K562 (cell line): ENCODE results near the gene DAD1. TPM values are rescaled to one million over a fixed set of nuclear protein-coding genes. Genes with fewer than 3 reads are reported as not detected.
A peak's percentile ranks its signal among the peaks of the same experiment; 100 is the strongest.

ENCODE experiments used
- ATAC-seq: fragments of 200-7000 bp; cut with Tn5 transposase; 3 replicates; pipeline ENCODE4 v1.9.1; 2020; ENCODE audit warnings: moderate library complexity
- BruUV-seq: library from RNA; stranded (reverse); fragments of 400-500 nt; replicated peaks from 2 replicates; lab custom pipeline; 2021; lab: Mats Ljungman, UMichigan
- CTCF ChIA-PET: fragments of 300-600 bp; formaldehyde crosslinking; extraction: SDS; loops from one replicate; lab custom pipeline; 2021; ENCODE audit warnings: low intra/inter-chr PET ratio; lab: Yijun Ruan, JAX
- POLR2A ChIA-PET: fragments of 300-600, 350-650 bp; sonication (Branson Sonifier 250); formaldehyde crosslinking; extraction: SDS; loops from one replicate; lab custom pipeline; 2021; ENCODE audit warnings: antibody characterized with exemption, inconsistent platforms; lab: Yijun Ruan, JAX
- DNase-seq, 4 experiments: peaks; one replicate each; pipeline versions ENCODE4 v3.0.0 to v3.0.0-alpha.2; 2011 to 2018; ENCODE audit warnings: low spot score in 3 of 4, mixed read lengths in 3 of 4; ENCODE audit errors: extremely low read depth in 1 of 4
- FAIRE-seq: peaks from 2 replicates; lab custom pipeline; 2011; peaks lifted over from hg19 to GRCh38; lab: Jason Lieb, UNC
- H2AFZ ChIP-seq: 2 replicates; pipeline ENCODE4 v1.6.0; 2011; ENCODE audit warnings: low read depth, low read length, control low read depth, inconsistent platforms
- H3K27ac ChIP-seq: fragments of 200-600 bp; 3 replicates; pipeline ENCODE4 v1.8.0; 2011; ENCODE audit warnings: low read depth, mild to moderate bottlenecking, control low read depth, inconsistent platforms, low read length, moderate library complexity, mixed read lengths; ENCODE audit errors: extremely low read depth
- H3K27me3 ChIP-seq, 2 experiments: fragments of 300-600 bp in 1 of 2; 2 replicates in 1 of 2; 3 replicates in 1 of 2; pipeline versions ENCODE4 v1.6.0 to v1.8.0; 2011; ENCODE audit warnings: inconsistent platforms in 2 of 2, low read length in 2 of 2, mild to moderate bottlenecking in 1 of 2, mixed read lengths in 1 of 2, moderate library complexity in 1 of 2; ENCODE audit not compliant: control insufficient read depth in 2 of 2, insufficient read depth in 2 of 2
- H3K36me3 ChIP-seq: fragments of 300-600 bp; 3 replicates; pipeline ENCODE4 v1.8.0; 2011; ENCODE audit warnings: mild to moderate bottlenecking, low read length, inconsistent platforms; ENCODE audit not compliant: control insufficient read depth, insufficient read depth
- H3K4me1 ChIP-seq, 2 experiments: fragments of 200-600 bp in 1 of 2; replicated peaks in 1 of 2; 2 replicates in 1 of 2; 3 replicates in 1 of 2; pipeline versions ENCODE4 v1.5.1 to v1.8.0; 2011; ENCODE audit warnings: inconsistent platforms in 2 of 2, low read length in 2 of 2, mild to moderate bottlenecking in 1 of 2, mixed read lengths in 1 of 2, moderate library complexity in 1 of 2; ENCODE audit not compliant: control insufficient read depth in 2 of 2, insufficient read depth in 2 of 2
- H3K4me2 ChIP-seq: 2 replicates; pipeline ENCODE4 v1.6.1; 2011; ENCODE audit warnings: low read length, control low read depth, inconsistent platforms, mixed read lengths; ENCODE audit not compliant: insufficient read depth
- H3K4me3 ChIP-seq: fragments of 200-600 bp; sonication (generic), shearing (Covaris generic); 2 replicates; pipeline ENCODE4 v1.5.1; 2016; ENCODE audit warnings: control low read depth, inconsistent platforms
- H3K79me2 ChIP-seq: fragments of 200-600 bp; 3 replicates; pipeline ENCODE4 v1.8.0; 2011; ENCODE audit warnings: low read length, inconsistent platforms; ENCODE audit not compliant: control insufficient read depth, insufficient read depth
- H3K9ac ChIP-seq, 2 experiments: 2 replicates each; pipeline versions ENCODE4 v1.6.0 to v1.6.1; 2011; ENCODE audit warnings: low read depth in 2 of 2, low read length in 2 of 2, control low read depth in 1 of 2, inconsistent platforms in 1 of 2, mild to moderate bottlenecking in 1 of 2, mixed read lengths in 1 of 2; ENCODE audit not compliant: insufficient read depth in 1 of 2
- H3K9me1 ChIP-seq: one replicate; pipeline ENCODE4 v1.6.0; 2011; ENCODE audit warnings: inconsistent platforms, mild to moderate bottlenecking, low read length, moderate library complexity; ENCODE audit not compliant: control insufficient read depth, insufficient read depth
- H3K9me3 ChIP-seq: replicated peaks from 2 replicates; pipeline ENCODE4 v1.5.1; 2011; ENCODE audit warnings: low read depth, low read length, inconsistent platforms; ENCODE audit not compliant: control insufficient read depth, insufficient read depth
- H4K20me1 ChIP-seq: replicated peaks from 2 replicates; pipeline ENCODE4 v1.6.1; 2011; ENCODE audit warnings: low read length, inconsistent platforms, mixed read lengths; ENCODE audit not compliant: control insufficient read depth, insufficient read depth
- ATF3 ChIP-seq, 2 experiments: fragments of 450-650 bp in 1 of 2; sonication (generic) in 1 of 2; formaldehyde crosslinking in 1 of 2; IDR thresholded peaks in 1 of 2; conservative IDR thresholded peaks in 1 of 2; 2 replicates each; pipeline versions ENCODE4 v1.6.1 to v1.8.1; 2016 to 2023; ENCODE audit warnings: mild to moderate bottlenecking in 2 of 2, moderate library complexity in 2 of 2, inconsistent platforms in 1 of 2, missing genetic modification reagents in 1 of 2
- ATF4 ChIP-seq: fragments of 450-650 bp; formaldehyde crosslinking; IDR thresholded peaks from 2 replicates; pipeline ENCODE4 v1.4.0; 2022; ENCODE audit warnings: mild to moderate bottlenecking, moderate library complexity
- CEBPG ChIP-seq, 3 experiments: fragments of 200-800 bp in 1 of 3; sonication (Bioruptor generic) in 1 of 3; sonication (generic) in 1 of 3; formaldehyde crosslinking in 1 of 3; IDR thresholded peaks in 2 of 3; conservative IDR thresholded peaks in 1 of 3; 2 replicates each; pipeline versions ENCODE4 v1.6.1 to v1.8.0; 2016 to 2022; ENCODE audit warnings: missing compliant biosample characterization in 2 of 3, missing genetic modification characterization in 2 of 3, mild to moderate bottlenecking in 1 of 3, missing genetic modification reagents in 1 of 3
- CSDE1 ChIP-seq, 2 experiments: fragments of 450-650 bp; IDR thresholded peaks; 2 replicates each; pipeline ENCODE4 v1.6.1; 2016; ENCODE audit warnings: mild to moderate bottlenecking in 1 of 2
- EHMT2 ChIP-seq: fragments of 450-650 bp; IDR thresholded peaks from 2 replicates; pipeline ENCODE4 v1.6.1; 2018; ENCODE audit warnings: antibody characterized with exemption
- ERF ChIP-seq: fragments of 450-650 bp; formaldehyde crosslinking; IDR thresholded peaks from 2 replicates; pipeline ENCODE4 v1.4.0; 2020; ENCODE audit warnings: mild to moderate bottlenecking, mixed read lengths
- FOXA3 ChIP-seq, 2 experiments: fragments of 450-650 bp in 1 of 2; sonication (generic) in 1 of 2; formaldehyde crosslinking; IDR thresholded peaks in 1 of 2; conservative IDR thresholded peaks in 1 of 2; 2 replicates each; pipeline versions ENCODE4 v1.4.0 to v1.8.0; 2020 to 2022; ENCODE audit warnings: mild to moderate bottlenecking in 2 of 2, missing genetic modification reagents in 1 of 2
- PHB ChIP-seq: fragments of 250-450 bp; sonication (Bioruptor Pico); IDR thresholded peaks from 2 replicates; pipeline ENCODE4 v1.5.0; 2021
- POLR2H ChIP-seq: IDR thresholded peaks from 2 replicates; pipeline ENCODE4 v1.6.1; 2016; ENCODE audit warnings: missing genetic modification characterization, low read depth, mild to moderate bottlenecking, control low read depth, missing compliant biosample characterization, moderate library complexity
- RBM14 ChIP-seq: fragments of 200-400 bp; formaldehyde crosslinking; IDR thresholded peaks from 2 replicates; pipeline ENCODE4 v1.6.1; 2018; ENCODE audit warnings: low read depth, mild to moderate bottlenecking, low read length, moderate library complexity, borderline replicate concordance; ENCODE audit not compliant: insufficient read depth
- RBM17 ChIP-seq: fragments of 200-400 bp; formaldehyde crosslinking; IDR thresholded peaks from 2 replicates; pipeline ENCODE4 v1.6.1; 2017; ENCODE audit warnings: low read depth, mild to moderate bottlenecking, low read length, borderline replicate concordance
- TCFL5 ChIP-seq: fragments of 250-450 bp; sonication (Bioruptor Pico); conservative IDR thresholded peaks from 2 replicates; pipeline ENCODE4 v1.6.1; 2021; ENCODE audit warnings: mild to moderate bottlenecking, moderate library complexity, matching md5 sums
- TRIM24 ChIP-seq, 2 experiments: fragments of 450-650 bp; IDR thresholded peaks; 2 replicates each; pipeline ENCODE4 v1.6.1; 2016
- ZNF584 ChIP-seq: fragments of 200-800 bp; sonication (Bioruptor generic); IDR thresholded peaks from 2 replicates; pipeline ENCODE4 v1.6.1; 2016; ENCODE audit warnings: low read depth, mild to moderate bottlenecking, missing genetic modification characterization, missing compliant biosample characterization
- ZSCAN32 ChIP-seq: fragments of 450-650 bp; formaldehyde crosslinking; IDR thresholded peaks from 2 replicates; pipeline ENCODE4 v1.4.0; 2020; ENCODE audit warnings: mild to moderate bottlenecking, moderate library complexity
- WGBS: fragments of 100-300 bp; shearing (Covaris generic); methylation state at CpG from one replicate; pipeline ENCODE4 v1.1.6; 2016; ENCODE audit warnings: low coverage, mixed read lengths; ENCODE audit not compliant: insufficient coverage; ENCODE audit errors: missing lambda C conversion rate; 5-methylcytosine and 5-hydroxymethylcytosine counted together
- in situ Hi-C: fragments of 300-500 bp; cut with MboI; formaldehyde crosslinking; loops from 4 replicates; pipeline ENCODE4 v1.15.0; 2018; ENCODE audit warnings: inconsistent platforms, mixed read lengths
- intact Hi-C: fragments of 100-400 bp; cut with micrococcal nuclease; formaldehyde crosslinking; loops from 2 replicates; pipeline ENCODE4 v1.14.2; 2022
- polyA plus RNA-seq, 8 experiments: library from polyadenylated mRNA; depleted of rRNA in 4 of 8; stranded (reverse) in 5 of 8; unstranded in 3 of 8; fragments of >200 nt; fragmentation: Nextera tagmentation in 2 of 8; fragmentation: Illumina TruSeq in 1 of 8; extraction: Ambion mirVana in 2 of 8; extraction: Trizol in 1 of 8; gene quantifications; 2 replicates each; pipeline versions ENCODE4 v1.2.1 to v1.2.3, GENCODE V29; 2011 to 2014; ENCODE audit warnings: inconsistent platforms in 1 of 8, missing spikeins in 1 of 8
- total RNA-seq, 7 experiments: library from RNA; depleted of rRNA in 6 of 7; stranded (reverse); fragments of >200 nt in 6 of 7; fragmentation: Illumina TruSeq in 2 of 7; extraction: Trizol in 2 of 7; gene quantifications; 2 replicates each; pipeline versions ENCODE4 v1.2.1 to v1.2.3, GENCODE V29; 2011 to 2021; ENCODE audit warnings: low replicate concordance in 1 of 7

Gene DAD1
- total and polyA plus RNA-seq, 9 of the 15 experiments (the other 6 are each of a cell fraction or from before 2014, with no cell fraction given): 104 to 617 (median 222) TPM

- TF ChIP-seq PHB (CRISPR knock-in tag) (no peak), ERF (no peak), TCFL5 (CRISPR knock-in tag) (no peak)
These were observed 55.8 kb downstream of the DAD1 start (continued) for GRCh38 chr14:22533057-22533704.

- Histone ChIP-seq H3K9ac (no peak overlapping the region), H4K20me1 (no peaks in the 10 kb centered on the region), H3K27ac (no peak overlapping the region), H3K79me2 (no peaks in the 10 kb centered on the region), H3K9me3 (no peaks in the 10 kb centered on the region), H3K4me1 (peaks cover 0 to 12% of the 10 kb centered on the region in 2 experiments; a peak in 3 of 5 replicates), H3K4me2 (no peak overlapping the region), H3K36me3 (no peaks in the 10 kb centered on the region), H3K9me1 (no peaks in the 10 kb centered on the region), H3K27me3 (no peaks in the 10 kb centered on the region), H2AFZ (0 out of 2 replicates have a peak overlapping the region, but pooled peaks have one; percentile 1), H3K4me3 (no peak overlapping the region)
- ChIA-PET CTCF (no interaction called here), POLR2A (no interaction called here)
- FAIRE-seq: no peak
- 15% methylated on average over 3 of the region's 3 CpGs for WGBS
- DNase-seq: no peak
- in situ Hi-C loops (no loop called here), intact Hi-C loops (no loop called here)
- no peak for ATAC-seq
- no peak for TF ChIP-seq RBM17
- 0 out of 2 replicates have a peak, but pooled peaks have one; percentile 28 for TF ChIP-seq POLR2H
- no peak for TF ChIP-seq FOXA3 (CRISPR knock-in tag; conservative IDR thresholded peaks at IDR 0.05 in 1 of 2, IDR thresholded peaks at IDR 0.05 in 1 of 2)
- TF ChIP-seq TRIM24 (IDR thresholded peaks at IDR 0.05): peak; percentile 61 to 75; a peak in 2 of 4 replicates
- peak; percentile 50; the same call in 1 of the 2 replicates for TF ChIP-seq ATF3 (IDR thresholded peaks at IDR 0.05)
- no peak for TF ChIP-seq ATF3 (CRISPR knock-in tag; conservative IDR thresholded peaks at IDR 0.05)
- TF ChIP-seq CEBPG (CRISPR knock-in tag; IDR thresholded peaks at IDR 0.05): no peak
- peak; percentile 48 to 86; a peak in 3 of 4 replicates for TF ChIP-seq CEBPG (tag; conservative IDR thresholded peaks at IDR 0.05 in 1 of 2, IDR thresholded peaks at IDR 0.05 in 1 of 2)
- no peak for TF ChIP-seq EHMT2
- peak; percentile 75; the same call in 1 of the 2 replicates for TF ChIP-seq ZSCAN32 (CRISPR knock-in tag)
- peak; percentile 62; the same call in 1 of the 2 replicates for TF ChIP-seq ATF4 (CRISPR knock-in tag)
- TF ChIP-seq CSDE1 (IDR thresholded peaks at IDR 0.05): no peak
- TF ChIP-seq RBM14: no peak
- 0 out of 2 replicates have a peak, but pooled peaks have one; percentile 32 for TF ChIP-seq ZNF584 (CRISPR knock-in tag)
- no TSS peak for BruUV-seq
These were observed 56.5 kb downstream of the DAD1 start for GRCh38 chr14:22532345-22533056.
